HG02588 (cell line): ENCODE measurements around the gene SLC16A13.
"Not testable (repeated sequence)": the region's sequence is repeated elsewhere in the genome, so short reads cannot be mapped to it uniquely, and the experiment has no call there.

Experiments used
- ATAC-seq: cut with Tn5 transposase; IDR thresholded peaks from one replicate; pipeline ENCODE4 v1.9.1; 2021; ENCODE audit warnings: mild to moderate bottlenecking, moderate library complexity; ENCODE audit not compliant: unreplicated experiment

SLC16A13 gene

GRCh38 chr17:7027335-7027734 lies 8.5 kb upstream of the SLC16A13 start:
- no peak for ATAC-seq

DNA sequence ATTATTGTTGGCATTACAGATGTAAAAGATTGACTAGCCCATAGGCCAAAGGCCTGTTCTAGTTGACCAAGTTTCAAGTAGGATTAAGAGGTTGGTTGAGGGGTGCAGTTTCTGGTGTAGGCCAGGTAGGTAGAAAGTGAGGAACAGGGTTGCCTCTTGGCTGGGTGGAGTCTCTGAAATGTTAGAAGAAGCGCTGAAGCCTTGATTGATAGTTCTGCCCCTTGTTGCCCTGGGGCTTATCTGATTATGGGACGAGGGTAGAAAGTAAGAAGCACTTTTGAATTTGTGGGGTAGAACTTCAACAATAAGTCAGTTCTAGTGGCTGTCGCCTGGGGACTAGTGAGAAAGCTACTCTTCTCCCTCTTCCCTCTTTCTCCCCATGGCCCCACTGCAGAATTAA lies 6.7 kb upstream of the SLC16A13 start:
- ATAC-seq = no peak

GRCh38 chr17:7029659-7030058 lies 6.2 kb upstream of the SLC16A13 start:
- ATAC-seq = no peak

GRCh38 chr17:7034955-7035590 lies 742 bp upstream of the SLC16A13 start:
- no peak for ATAC-seq

- no peak for ATAC-seq
Measured at GRCh38 chr17:7038025-7038862, 2.4 kb downstream of the SLC16A13 start.

DNA sequence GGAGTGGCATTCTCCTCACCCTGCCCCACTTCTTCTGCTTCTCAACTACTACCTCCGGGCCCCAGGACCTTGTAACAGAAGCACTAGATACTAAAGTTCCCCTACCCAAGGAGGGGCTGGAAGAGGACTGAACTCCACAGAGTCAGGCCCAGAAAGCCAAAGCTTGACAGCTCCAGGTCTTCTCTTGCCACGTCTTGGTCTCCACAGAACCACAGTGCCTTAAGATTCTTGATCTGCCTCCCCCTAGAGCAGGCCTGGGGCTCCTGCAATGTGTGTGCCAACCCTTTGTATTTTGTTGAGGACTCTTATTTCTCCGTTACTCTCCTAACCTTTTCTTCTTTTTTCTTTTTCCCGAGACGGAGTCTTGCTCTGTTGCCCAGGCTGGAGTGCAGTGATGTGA lies 4.0 kb downstream of the SLC16A13 start:
- ATAC-seq = no peak

DNA sequence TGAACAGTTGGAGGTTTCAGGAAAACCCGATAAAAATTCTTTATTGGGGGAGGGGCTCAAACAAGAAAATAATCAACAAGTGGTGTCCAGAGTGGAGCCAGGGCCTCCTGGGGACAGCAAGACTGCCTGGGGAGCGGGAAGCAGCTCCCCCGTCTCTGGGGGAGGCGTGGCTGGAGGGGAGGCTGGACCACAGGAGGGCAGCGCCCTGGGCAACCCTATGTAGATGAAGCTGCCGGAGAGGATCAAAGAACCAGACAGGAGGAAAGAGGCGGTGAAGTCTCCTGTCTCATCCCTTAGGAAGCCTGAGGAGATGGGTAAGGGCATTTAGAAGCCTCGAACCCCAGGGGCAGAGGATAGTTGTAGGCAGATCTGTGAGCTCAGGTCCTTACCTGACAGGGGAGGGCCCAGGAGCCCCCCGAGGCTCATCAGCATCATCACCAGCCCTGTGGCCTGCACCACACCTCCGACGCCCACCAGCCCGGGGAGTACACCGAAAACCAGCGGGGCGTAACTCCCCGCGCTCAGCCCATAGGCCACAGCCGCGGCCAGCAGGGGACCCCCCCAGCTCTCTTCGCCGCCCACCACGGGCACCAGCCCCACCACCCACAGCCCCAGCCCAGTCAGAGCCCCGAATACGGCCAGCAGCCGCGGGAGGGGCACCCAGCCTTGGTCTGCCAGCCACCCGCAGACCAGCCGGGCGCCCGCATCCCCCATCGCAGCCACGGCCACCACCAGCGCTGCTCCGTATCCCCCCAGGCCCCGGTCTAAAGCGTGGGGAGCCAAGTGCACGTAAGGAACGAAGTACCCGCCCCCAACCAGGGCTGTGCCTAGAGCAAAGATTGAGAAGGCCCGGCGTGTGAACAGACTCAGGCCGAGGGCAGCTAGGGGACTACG lies 6.0 kb downstream of the SLC16A13 start:
- no peak for ATAC-seq

DNA sequence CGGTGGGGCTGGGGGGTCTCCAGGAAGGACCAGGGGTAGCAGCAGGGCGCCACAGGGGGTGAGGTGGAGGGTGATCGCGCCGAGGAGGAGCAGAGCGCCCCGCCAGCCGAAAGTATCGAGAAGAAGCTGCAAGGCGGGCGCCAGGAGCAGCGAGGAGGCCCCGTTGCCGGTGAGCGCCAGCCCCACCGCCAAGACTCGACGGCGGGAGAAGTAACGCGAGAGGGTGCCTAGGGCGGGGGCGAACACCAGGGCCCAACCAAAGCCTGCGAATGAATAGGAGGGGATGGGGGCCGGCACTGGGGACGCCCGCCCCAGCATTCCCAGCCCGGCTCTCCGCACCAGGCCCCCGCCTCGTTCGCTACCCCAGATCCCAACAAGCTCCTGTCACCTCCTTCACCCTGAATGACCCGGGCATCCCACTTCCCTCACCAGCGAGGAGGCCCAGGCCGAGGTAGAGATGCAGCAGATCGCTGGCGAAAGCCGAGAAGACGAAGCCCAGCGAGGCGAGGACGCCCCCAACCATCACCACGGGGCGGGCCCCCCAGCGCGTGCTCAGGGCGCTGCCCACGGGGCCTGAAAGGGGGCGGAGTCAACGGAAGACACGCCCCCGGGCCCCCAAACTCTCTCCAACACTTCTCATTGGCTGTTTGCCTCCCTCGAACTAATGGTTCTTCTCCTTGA lies 6.8 kb downstream of the SLC16A13 start:
- no peak for ATAC-seq

DNA sequence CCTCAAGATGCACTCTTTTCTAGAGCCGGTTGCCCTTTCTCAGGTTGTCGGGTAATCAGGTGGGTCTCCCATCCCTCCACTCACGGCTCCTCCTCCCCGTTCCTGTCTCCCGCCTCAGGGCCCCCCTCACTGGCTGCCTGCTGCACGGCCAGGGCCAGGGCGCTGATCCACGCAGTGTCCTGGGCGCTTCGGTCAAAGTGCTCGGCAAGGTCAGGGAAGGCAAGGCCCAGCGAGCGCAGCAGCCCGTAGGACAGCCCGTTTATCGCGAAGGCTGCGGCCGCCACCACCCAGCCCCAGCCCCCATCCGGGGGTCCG lies 7.3 kb downstream of the SLC16A13 start:
- no peak for ATAC-seq

- ATAC-seq = no peak
Measured at GRCh38 chr17:7043497-7044198, 7.8 kb downstream of the SLC16A13 start, which contains the start of gene SLC16A11. Gene SLC16A11, minus strand, starts transcription at chr17:7044092. Its CDS starts 579 bp downstream, at chr17:7043513.

DNA sequence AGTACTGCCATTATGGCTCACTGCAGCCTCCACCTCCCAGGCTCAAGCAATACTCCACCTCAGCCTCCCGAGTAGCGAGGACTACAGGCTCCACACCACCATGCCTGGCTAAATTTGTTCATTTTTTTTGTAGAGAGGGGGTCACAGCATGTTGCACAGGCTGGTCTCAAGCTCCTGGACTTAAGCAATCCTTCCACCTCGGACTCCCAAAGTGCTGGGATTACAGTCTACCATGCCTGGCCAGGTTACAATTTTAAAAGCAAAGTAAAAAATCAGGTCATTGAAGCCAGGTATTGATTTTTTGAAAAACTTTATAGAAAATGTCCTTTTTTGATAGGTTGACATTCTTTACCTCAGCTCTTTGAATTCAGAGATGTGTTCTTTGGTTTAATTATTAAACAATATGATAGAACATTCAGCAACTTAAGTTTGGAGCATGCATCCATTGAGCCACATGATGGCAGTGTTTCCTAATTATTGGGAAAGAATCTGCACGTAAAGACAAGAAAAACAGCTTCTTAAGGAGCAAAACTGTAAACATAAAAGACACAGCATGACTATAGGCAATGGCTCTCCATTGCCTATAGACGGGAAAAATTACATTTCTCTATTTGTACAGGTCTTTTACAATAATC lies 9.8 kb downstream of the SLC16A13 start:
- ATAC-seq = no peak

DNA sequence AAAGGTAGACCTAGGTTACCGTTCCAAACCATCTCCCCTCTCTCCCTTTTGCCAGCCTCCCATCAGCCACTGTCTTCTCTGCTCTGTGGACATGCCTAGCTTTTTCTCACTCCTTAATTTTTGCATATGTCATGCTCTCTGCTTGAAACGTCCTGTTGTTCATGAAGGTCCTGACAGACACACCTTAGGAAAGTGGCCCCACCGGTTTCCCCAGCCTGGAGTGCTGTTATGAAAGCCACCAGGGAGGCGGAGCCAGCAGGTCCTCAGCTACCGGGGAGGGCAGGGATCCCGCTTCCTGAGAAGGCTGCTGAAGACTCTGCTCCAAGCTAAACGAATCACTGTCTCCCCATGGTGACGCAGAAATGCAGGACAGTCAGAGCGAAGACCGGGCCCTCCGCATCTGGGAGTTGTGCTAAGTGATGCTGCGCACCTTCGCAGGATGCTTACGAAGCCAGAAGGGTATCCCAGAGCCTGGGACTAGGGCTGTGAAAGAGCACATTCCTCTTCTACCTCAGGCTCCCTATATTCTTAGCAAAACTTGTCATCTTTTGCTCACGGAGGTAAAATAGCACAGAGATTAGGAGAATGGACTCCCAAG lies 10.4 kb downstream of the SLC16A13 start:
- no peak for ATAC-seq

DNA sequence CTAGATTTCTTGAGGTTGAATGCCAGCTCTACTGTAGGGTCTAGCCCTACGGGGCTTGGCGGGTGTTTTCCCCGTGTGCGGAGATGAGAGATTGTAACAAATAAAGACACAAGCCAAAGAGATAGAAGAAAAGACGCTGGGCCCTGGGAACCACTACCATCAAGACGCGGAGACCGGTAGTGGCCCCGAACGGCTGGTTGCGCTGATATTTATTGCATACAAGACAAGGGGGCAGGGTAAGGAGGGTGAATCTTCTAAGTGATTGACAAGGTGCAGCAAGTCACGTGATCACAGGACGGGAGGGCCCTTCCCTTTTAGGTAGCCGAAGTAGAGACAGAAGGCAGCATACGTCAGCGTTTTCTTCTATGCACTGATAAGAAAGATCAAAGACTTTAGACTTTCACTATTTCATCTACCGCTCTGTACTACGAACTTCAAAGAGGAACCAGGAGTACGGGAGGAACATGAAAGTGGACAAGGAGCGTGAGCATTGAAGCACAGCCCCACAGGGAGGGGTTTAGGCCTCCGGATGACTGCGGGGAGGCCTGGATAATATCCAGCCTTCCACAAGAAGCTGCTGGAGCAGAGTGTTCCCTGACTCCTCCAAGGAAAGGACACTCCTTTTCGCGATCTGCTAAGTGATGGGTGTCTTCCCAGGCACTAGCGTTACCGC lies 11.0 kb downstream of the SLC16A13 start:
- ATAC-seq = not testable (repeated sequence)

GRCh38 chr17:7047566-7047965 lies 11.8 kb downstream of the SLC16A13 start:
- no peak for ATAC-seq

- ATAC-seq = no peak
Measured at GRCh38 chr17:7048968-7049367, 13.2 kb downstream of the SLC16A13 start.

DNA sequence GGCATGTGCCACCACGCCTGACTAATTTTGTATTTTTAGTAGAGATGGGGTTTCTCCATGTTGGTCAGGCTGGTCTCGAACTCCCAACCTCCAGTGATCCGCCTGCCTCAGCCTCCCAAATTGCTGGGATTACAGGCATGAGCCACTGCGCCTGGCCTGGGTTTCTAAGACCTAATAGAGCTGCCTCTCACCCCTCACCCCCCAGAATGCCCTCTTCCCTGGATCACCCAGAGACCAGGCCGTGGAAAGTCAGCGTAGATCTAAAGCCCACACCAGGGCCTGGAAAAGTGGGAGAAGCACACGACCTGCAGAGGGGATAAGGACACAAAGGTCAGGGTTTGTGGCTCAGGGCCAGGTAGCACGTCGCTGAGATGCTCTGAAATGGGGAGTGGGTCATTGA lies 14.8 kb downstream of the SLC16A13 start:
- ATAC-seq = not testable (repeated sequence)

DNA sequence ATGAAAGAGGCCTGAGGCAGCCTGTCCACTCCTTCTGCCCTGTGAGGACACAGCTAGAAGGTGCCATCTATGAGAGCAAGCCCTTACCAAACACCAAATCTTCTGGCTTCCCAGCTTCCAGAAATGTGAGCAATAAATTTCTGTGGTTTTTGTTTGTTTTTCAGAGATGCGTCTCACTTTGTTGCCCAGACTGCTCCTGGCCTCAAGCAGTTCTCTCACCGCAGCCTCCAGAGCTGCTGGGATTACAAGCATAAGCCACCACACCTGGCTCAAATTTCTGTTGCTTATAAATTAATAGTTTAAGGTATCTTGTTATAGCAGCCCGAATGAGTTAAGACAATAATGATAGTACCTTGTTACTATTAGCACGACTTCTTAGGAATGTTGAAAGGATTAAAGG lies 20.6 kb downstream of the SLC16A13 start:
- no peak for ATAC-seq

GRCh38 chr17:7058831-7059447 lies 23.1 kb downstream of the SLC16A13 start:
- ATAC-seq = no peak
